ENCODE results near the gene POMP. TPM values are rescaled to one million over a fixed set of nuclear protein-coding genes. Genes with fewer than 3 reads are reported as not detected.

POMP gene
- total RNA-seq, 1 experiment from 2014 or later, result 107 TPM

DNA sequence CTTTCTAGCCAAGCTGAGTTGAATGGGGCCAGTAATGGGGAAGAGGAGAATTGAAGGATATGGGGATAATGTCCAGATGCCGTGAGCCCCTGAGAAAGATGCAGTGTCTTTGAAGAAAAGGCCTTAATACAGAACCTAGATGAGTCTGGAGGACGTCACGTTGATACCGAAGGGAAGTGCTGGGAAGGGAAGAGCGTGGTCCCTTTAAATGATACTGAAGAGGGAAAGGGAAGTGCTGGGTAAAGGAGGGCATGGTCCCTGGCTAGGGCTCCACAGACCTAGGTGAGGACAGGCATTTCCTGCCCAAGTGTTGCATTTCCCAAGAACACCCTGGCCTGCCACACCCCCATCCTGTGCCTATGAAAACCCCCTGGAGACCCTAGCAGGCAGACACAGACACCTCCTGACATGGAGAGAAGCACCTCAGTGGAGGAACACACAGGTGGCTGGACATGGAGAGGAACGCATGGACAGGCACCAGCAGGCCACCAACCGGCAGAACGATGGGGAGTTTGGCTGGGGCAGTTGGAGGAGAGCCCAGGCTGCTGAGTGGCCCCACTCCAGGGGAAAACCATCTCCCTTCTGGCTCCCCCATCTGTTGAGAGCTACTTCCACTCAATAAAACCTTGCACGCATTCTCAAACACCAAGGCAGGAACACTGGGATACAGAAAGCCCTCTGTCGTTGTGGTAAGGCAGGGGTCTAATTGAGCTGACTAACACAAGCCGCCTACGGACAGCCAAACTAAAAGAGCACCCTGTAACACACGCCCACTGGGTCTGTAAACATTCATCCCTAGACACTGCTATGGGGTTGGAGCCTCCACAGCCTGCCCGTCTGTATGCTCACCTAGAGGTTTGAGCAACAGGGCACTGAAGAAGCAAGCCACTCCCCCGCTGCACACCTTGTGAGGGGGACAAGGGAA lies 34.9 kb upstream of the POMP start:
- no peaks in the 10 kb centered on the region for H3K9me3 ChIP-seq (ENCODE audit: control insufficient read depth in 1 of 2, insufficient read depth in 1 of 2, low read depth in 1 of 2, low read length in 2 of 2)
- DNase-seq (ENCODE audit: low read depth, low spot score), result no peak
- H3K9me2 ChIP-seq (ENCODE audit: insufficient read depth), result no peaks in the 10 kb centered on the region
- H3K27me3 ChIP-seq (ENCODE audit: insufficient read depth, low read length), result no peaks in the 10 kb centered on the region
- intact Hi-C loops (cut with micrococcal nuclease), result no loop called here
- H3K27ac ChIP-seq (ENCODE audit: low read depth, low read length), result no peak overlapping the region; the same call in 1 of the 2 replicates
- no peak overlapping the region for H2AFZ ChIP-seq (ENCODE audit: low read depth, low read length, poor library complexity, severe bottlenecking)
- BruUV-seq (replicated peaks), result no TSS peak
- RAD21 ChIA-PET (ENCODE audit: low non-redundant PET in 1 of 2, low total read pairs in 2 of 2, uncharacterized antibody in 2 of 2, unreplicated experiment in 2 of 2), result no interaction called here
- H4K20me1 ChIP-seq (ENCODE audit: insufficient read depth), result no peaks in the 10 kb centered on the region
- H3K4me1 ChIP-seq (ENCODE audit: control insufficient read depth in 1 of 2, insufficient read depth in 2 of 2, low read length in 2 of 2), result peaks cover 0 to 9% of the 10 kb centered on the region in 2 experiments; a peak in 2 of 4 replicates
- H3K4me2 ChIP-seq (ENCODE audit: low read length), result peak overlapping the region; percentile 25
- peak; percentile 53 for ATAC-seq
- H3K9ac ChIP-seq (ENCODE audit: low read length), result no peak overlapping the region
- POLR2A ChIA-PET, result no interaction called here
- no peak overlapping the region for H3K4me3 ChIP-seq (replicated peaks in 1 of 2; ENCODE audit: low read depth in 1 of 2, low read length in 2 of 2)
- CTCF ChIA-PET, result no interaction called here
- H3K36me3 ChIP-seq (ENCODE audit: control insufficient read depth in 1 of 2, insufficient read depth in 2 of 2, low read length in 2 of 2), result no peaks in the 10 kb centered on the region
- no peaks in the 10 kb centered on the region for H3K79me2 ChIP-seq (ENCODE audit: insufficient read depth, low read length)
- TF ChIP-seq FOSL1 (IDR thresholded peaks at IDR 0.05; ENCODE audit: low read depth) (no peak), SRF (IDR thresholded peaks at IDR 0.05; ENCODE audit: low read depth) (no peak), EGR1 (IDR thresholded peaks at IDR 0.05; ENCODE audit: low read depth) (no peak), CBX3 (IDR thresholded peaks at IDR 0.05; ENCODE audit: low read depth) (no peak), EZH2 (IDR thresholded peaks at IDR 0.05) (no peak), SIN3A (IDR thresholded peaks at IDR 0.05; ENCODE audit: low read depth) (no peak), SP1 (IDR thresholded peaks at IDR 0.05; ENCODE audit: low read depth) (no peak), YY1 (IDR thresholded peaks at IDR 0.05; ENCODE audit: extremely low read depth, insufficient replicate concordance, low read depth, low read length) (no peak), ELF1 (IDR thresholded peaks at IDR 0.05; ENCODE audit: borderline replicate concordance, low read depth) (no peak), ZFX (IDR thresholded peaks at IDR 0.05) (no peak)
- TF ChIP-seq, protein P1, sequence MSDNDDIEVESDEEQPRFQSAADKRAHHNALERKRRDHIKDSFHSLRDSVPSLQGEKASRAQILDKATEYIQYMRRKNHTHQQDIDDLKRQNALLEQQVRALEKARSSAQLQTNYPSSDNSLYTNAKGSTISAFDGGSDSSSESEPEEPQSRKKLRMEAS (IDR thresholded peaks at IDR 0.05), result no peak
- TF ChIP-seq, protein P2, sequence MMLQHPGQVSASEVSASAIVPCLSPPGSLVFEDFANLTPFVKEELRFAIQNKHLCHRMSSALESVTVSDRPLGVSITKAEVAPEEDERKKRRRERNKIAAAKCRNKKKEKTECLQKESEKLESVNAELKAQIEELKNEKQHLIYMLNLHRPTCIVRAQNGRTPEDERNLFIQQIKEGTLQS (IDR thresholded peaks at IDR 0.05), result no peak
- TF ChIP-seq, protein P3, sequence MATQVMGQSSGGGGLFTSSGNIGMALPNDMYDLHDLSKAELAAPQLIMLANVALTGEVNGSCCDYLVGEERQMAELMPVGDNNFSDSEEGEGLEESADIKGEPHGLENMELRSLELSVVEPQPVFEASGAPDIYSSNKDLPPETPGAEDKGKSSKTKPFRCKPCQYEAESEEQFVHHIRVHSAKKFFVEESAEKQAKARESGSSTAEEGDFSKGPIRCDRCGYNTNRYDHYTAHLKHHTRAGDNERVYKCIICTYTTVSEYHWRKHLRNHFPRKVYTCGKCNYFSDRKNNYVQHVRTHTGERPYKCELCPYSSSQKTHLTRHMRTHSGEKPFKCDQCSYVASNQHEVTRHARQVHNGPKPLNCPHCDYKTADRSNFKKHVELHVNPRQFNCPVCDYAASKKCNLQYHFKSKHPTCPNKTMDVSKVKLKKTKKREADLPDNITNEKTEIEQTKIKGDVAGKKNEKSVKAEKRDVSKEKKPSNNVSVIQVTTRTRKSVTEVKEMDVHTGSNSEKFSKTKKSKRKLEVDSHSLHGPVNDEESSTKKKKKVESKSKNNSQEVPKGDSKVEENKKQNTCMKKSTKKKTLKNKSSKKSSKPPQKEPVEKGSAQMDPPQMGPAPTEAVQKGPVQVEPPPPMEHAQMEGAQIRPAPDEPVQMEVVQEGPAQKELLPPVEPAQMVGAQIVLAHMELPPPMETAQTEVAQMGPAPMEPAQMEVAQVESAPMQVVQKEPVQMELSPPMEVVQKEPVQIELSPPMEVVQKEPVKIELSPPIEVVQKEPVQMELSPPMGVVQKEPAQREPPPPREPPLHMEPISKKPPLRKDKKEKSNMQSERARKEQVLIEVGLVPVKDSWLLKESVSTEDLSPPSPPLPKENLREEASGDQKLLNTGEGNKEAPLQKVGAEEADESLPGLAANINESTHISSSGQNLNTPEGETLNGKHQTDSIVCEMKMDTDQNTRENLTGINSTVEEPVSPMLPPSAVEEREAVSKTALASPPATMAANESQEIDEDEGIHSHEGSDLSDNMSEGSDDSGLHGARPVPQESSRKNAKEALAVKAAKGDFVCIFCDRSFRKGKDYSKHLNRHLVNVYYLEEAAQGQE (IDR thresholded peaks at IDR 0.05; ENCODE audit: low read depth), result no peak
- TF ChIP-seq, protein P4, sequence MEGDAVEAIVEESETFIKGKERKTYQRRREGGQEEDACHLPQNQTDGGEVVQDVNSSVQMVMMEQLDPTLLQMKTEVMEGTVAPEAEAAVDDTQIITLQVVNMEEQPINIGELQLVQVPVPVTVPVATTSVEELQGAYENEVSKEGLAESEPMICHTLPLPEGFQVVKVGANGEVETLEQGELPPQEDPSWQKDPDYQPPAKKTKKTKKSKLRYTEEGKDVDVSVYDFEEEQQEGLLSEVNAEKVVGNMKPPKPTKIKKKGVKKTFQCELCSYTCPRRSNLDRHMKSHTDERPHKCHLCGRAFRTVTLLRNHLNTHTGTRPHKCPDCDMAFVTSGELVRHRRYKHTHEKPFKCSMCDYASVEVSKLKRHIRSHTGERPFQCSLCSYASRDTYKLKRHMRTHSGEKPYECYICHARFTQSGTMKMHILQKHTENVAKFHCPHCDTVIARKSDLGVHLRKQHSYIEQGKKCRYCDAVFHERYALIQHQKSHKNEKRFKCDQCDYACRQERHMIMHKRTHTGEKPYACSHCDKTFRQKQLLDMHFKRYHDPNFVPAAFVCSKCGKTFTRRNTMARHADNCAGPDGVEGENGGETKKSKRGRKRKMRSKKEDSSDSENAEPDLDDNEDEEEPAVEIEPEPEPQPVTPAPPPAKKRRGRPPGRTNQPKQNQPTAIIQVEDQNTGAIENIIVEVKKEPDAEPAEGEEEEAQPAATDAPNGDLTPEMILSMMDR (IDR thresholded peaks at IDR 0.05 in 2 of 3, conservative IDR thresholded peaks at IDR 0.05 in 1 of 3; ENCODE audit: borderline replicate concordance in 1 of 3, insufficient read depth in 1 of 3, low read depth in 2 of 3, low read length in 2 of 3), result no peak

Data from HCT116 (cell line).